Mesenchymal stem cell (in vitro differentiated cells and primary cell): ENCODE data around the gene SKI.

Source experiments
- DNase-seq: peaks from one replicate; pipeline ENCODE4 v3.0.0-alpha.2; 2013
- H2AFZ ChIP-seq: one replicate; pipeline ENCODE4 v1.6.1; 2013; ENCODE audit warnings: low read depth, mild to moderate bottlenecking, control low read depth, inconsistent platforms, low read length, moderate library complexity
- H2AK5ac ChIP-seq: 2 replicates; pipeline ENCODE4 v1.6.1; 2013; ENCODE audit warnings: low read length, moderate library complexity, mild to moderate bottlenecking, inconsistent platforms; ENCODE audit not compliant: severe bottlenecking
- H2BK120ac ChIP-seq: one replicate; pipeline ENCODE4 v1.6.1; 2013; ENCODE audit warnings: low read depth, mild to moderate bottlenecking, inconsistent platforms, low read length, moderate library complexity
- H2BK12ac ChIP-seq, 2 experiments: one replicate each; pipeline ENCODE4 v1.6.1; 2013; ENCODE audit warnings: inconsistent platforms in 2 of 2, low read length in 2 of 2, mild to moderate bottlenecking in 2 of 2, moderate library complexity in 2 of 2, control low read depth in 1 of 2
- H2BK15ac ChIP-seq: one replicate; pipeline ENCODE4 v1.6.1; 2013; ENCODE audit warnings: mild to moderate bottlenecking, low read depth, inconsistent platforms; ENCODE audit not compliant: poor library complexity, severe bottlenecking
- H2BK5ac ChIP-seq: 2 replicates; pipeline ENCODE4 v1.6.1; 2013; ENCODE audit warnings: low read depth, mild to moderate bottlenecking, low read length, control low read depth, inconsistent platforms; ENCODE audit not compliant: poor library complexity, severe bottlenecking
- H3K14ac ChIP-seq, 2 experiments: one replicate each; pipeline ENCODE4 v1.6.1; 2013; ENCODE audit warnings: inconsistent platforms in 2 of 2, low read length in 2 of 2, control low read depth in 1 of 2, mild to moderate bottlenecking in 1 of 2, moderate library complexity in 1 of 2
- H3K18ac ChIP-seq, 2 experiments: one replicate each; pipeline ENCODE4 v1.6.1; 2013; ENCODE audit warnings: inconsistent platforms in 2 of 2, low read length in 2 of 2, control low read depth in 1 of 2, low read depth in 1 of 2, mild to moderate bottlenecking in 1 of 2
- H3K23ac ChIP-seq, 2 experiments: one replicate each; pipeline ENCODE4 v1.6.1; 2013; ENCODE audit warnings: inconsistent platforms in 2 of 2, low read length in 2 of 2, mild to moderate bottlenecking in 2 of 2, moderate library complexity in 2 of 2, control low read depth in 1 of 2
- H3K27ac ChIP-seq: 2 replicates; pipeline ENCODE4 v1.5.1; 2013; ENCODE audit warnings: mild to moderate bottlenecking, moderate library complexity, low read length, control low read depth, inconsistent platforms; ENCODE audit not compliant: poor library complexity, severe bottlenecking
- H3K27me3 ChIP-seq, 2 experiments: 2 replicates each; pipeline versions ENCODE4 v1.6.1 to v1.7.0; 2013; ENCODE audit warnings: low read length in 2 of 2, mild to moderate bottlenecking in 2 of 2, moderate library complexity in 2 of 2, control low read depth in 1 of 2, inconsistent platforms in 1 of 2; ENCODE audit not compliant: control insufficient read depth in 1 of 2, insufficient read depth in 1 of 2
- H3K36me3 ChIP-seq, 2 experiments: 2 replicates each; pipeline versions ENCODE4 v1.6.1 to v1.7.0; 2013; ENCODE audit warnings: low read length in 2 of 2, control low read depth in 1 of 2, inconsistent platforms in 1 of 2, low read depth in 1 of 2, mild to moderate bottlenecking in 1 of 2; ENCODE audit not compliant: insufficient read depth in 2 of 2, control insufficient read depth in 1 of 2
- H3K4ac ChIP-seq, 2 experiments: one replicate each; pipeline ENCODE4 v1.6.1; 2013; ENCODE audit warnings: inconsistent platforms in 2 of 2, low read length in 2 of 2, mild to moderate bottlenecking in 2 of 2, moderate library complexity in 2 of 2, control low read depth in 1 of 2, low read depth in 1 of 2
- H3K4me1 ChIP-seq: 2 replicates; pipeline ENCODE4 v1.6.1; 2013; ENCODE audit warnings: low read depth, low read length, control low read depth; ENCODE audit not compliant: control insufficient read depth, insufficient read depth
- H3K4me2 ChIP-seq: 2 replicates; pipeline ENCODE4 v1.6.1; 2013; ENCODE audit warnings: low read length, mild to moderate bottlenecking, inconsistent platforms; ENCODE audit not compliant: poor library complexity, severe bottlenecking
- H3K4me3 ChIP-seq, 2 experiments: 2 replicates each; pipeline versions ENCODE4 v1.5.1 to v1.7.0; 2013; ENCODE audit warnings: low read length in 2 of 2, mild to moderate bottlenecking in 2 of 2, control low read depth in 1 of 2, low read depth in 1 of 2; ENCODE audit not compliant: insufficient read depth in 1 of 2
- H3K79me1 ChIP-seq: replicated peaks from 2 replicates; pipeline ENCODE4 v1.6.1; 2013; ENCODE audit warnings: mild to moderate bottlenecking, control low read depth, low read length, inconsistent platforms; ENCODE audit not compliant: poor library complexity, severe bottlenecking
- H3K9ac ChIP-seq: 2 replicates; pipeline ENCODE4 v1.7.0; 2013; ENCODE audit warnings: mild to moderate bottlenecking, low read length, moderate library complexity
- H3K9me3 ChIP-seq: 2 replicates; pipeline ENCODE4 v1.7.0; 2013; ENCODE audit warnings: mild to moderate bottlenecking, low read length; ENCODE audit not compliant: control insufficient read depth
- H4K8ac ChIP-seq: one replicate; pipeline ENCODE4 v1.6.1; 2013; ENCODE audit warnings: inconsistent platforms, mild to moderate bottlenecking, low read length, moderate library complexity
- H4K91ac ChIP-seq: one replicate; pipeline ENCODE4 v1.6.1; 2013; ENCODE audit warnings: mild to moderate bottlenecking, low read length, inconsistent platforms
- WGBS: methylation state at CpG from one replicate; pipeline ENCODE4 v1.1.7; 2013; ENCODE audit warnings: mixed read lengths; 5-methylcytosine and 5-hydroxymethylcytosine counted together

The SKI gene

DNA sequence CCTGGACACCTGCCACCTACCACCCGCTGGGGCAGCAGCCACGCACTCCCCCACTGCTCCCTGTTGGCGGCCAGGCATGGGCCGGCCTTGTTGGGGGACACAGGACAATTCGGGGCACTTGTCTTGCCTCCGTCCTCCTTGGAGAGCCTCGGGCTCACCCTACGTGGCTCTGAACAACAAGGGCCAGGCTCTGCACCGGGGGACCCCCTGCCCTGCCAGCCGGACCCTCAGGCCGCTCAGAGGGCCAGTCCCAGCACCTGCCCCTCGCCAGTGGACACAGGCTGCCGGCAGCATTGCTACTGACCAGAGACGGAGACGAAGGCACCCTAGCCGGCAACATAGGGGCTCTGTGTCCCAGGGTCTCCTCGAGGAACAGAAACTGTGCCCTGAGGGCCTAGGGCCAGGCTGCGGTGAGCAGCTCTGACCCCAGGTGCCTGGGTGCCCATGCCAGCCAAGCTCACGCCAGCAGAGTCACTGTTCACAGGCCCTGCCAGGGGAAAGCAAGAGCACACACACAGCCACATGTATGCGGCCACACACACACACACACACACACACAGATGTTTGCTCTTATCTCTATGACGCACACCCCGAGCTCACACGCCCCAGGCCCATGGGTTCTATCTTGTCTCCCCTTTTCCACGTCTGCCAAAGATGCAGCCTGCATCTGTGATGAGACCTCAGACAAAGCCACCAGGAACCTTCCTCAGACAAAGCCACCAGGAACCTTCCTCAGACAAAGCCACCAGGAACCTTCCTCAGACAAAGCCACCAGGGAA, 117.4 kb downstream of the SKI start:
- H2BK120ac ChIP-seq, result no peak overlapping the region
- no peak overlapping the region for H3K4me2 ChIP-seq
- DNase-seq, result no peak
- H4K8ac ChIP-seq, result no peak overlapping the region
- H3K4ac ChIP-seq, result no peak overlapping the region
- H3K27me3 ChIP-seq, result peaks cover 5 to 7% of the 10 kb centered on the region in 2 experiments
- peaks cover 1% of the 10 kb centered on the region for H3K4me1 ChIP-seq
- peak overlapping the region in 1 of 2 experiments; percentile 44 for H3K14ac ChIP-seq
- no peak overlapping the region for H2AFZ ChIP-seq
- no peaks in the 10 kb centered on the region for H3K9me3 ChIP-seq
- peak overlapping the region; percentile 23 for H4K91ac ChIP-seq
- H3K18ac ChIP-seq, result no peak overlapping the region
- H3K9ac ChIP-seq, result no peak overlapping the region
- no peak overlapping the region for H2BK5ac ChIP-seq
- H3K79me1 ChIP-seq, result no peaks in the 10 kb centered on the region
- no peak overlapping the region for H3K27ac ChIP-seq
- peaks cover 0 to 3% of the 10 kb centered on the region in 2 experiments for H3K36me3 ChIP-seq
- WGBS, result 91% methylated on average over 24 of the region's 24 CpGs
- H2AK5ac ChIP-seq, result no peak overlapping the region
- H3K23ac ChIP-seq, result no peak overlapping the region
- H2BK15ac ChIP-seq, result no peak overlapping the region
- H3K4me3 ChIP-seq, result no peak overlapping the region
- H2BK12ac ChIP-seq, result no peak overlapping the region

DNA sequence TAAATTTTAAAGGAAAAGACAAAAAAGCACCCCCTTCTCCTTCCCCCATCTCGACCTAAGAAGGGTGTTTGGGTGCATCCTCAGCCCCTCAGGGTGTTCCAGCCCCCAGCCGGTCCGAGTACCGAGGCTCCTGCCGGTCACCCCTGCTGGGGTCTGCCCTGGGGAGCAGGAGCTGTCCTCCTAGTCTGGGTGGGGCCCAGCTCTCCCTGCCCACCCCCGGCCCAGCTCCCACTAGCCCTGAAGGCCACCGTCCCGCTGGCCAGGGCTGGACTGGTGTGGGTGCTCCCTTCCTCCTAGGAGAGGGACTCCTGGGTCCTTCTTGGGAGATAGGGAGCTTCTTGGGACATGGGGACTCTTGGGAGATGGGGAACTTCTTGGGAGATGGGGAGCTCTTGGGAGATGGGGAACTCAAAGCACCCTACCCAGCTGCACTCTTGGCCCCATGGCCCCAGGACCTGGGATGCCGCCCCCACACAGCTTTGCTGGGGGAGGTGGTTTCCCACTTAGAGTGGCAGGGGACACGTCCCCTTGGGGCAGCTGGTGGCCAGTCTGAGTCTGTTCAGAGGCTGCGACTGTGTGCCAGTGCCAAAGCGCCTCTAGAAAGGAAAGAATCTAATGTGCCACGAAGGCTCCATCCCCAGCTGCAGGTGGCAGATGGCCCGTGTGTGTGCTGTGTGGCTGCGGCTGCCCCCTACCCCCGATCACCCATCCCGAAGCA, 118.7 kb downstream of the SKI start:
- Histone ChIP-seq H3K14ac (no peak overlapping the region), H3K9me3 (no peaks in the 10 kb centered on the region), H2AK5ac (no peak overlapping the region), H3K27ac (no peak overlapping the region), H3K27me3 (peaks cover 5 to 14% of the 10 kb centered on the region in 2 experiments), H2BK12ac (no peak overlapping the region), H3K4me3 (no peak overlapping the region), H3K4me1 (peaks cover 6% of the 10 kb centered on the region), H2BK5ac (no peak overlapping the region), H3K36me3 (peaks cover 0 to 3% of the 10 kb centered on the region in 2 experiments), H4K91ac (no peak overlapping the region), H3K9ac (no peak overlapping the region), H2BK15ac (no peak overlapping the region), H3K79me1 (no peaks in the 10 kb centered on the region), H2AFZ (no peak overlapping the region), H3K18ac (no peak overlapping the region), H3K4ac (no peak overlapping the region), H3K23ac (no peak overlapping the region), H4K8ac (no peak overlapping the region), H3K4me2 (no peak overlapping the region), H2BK120ac (no peak overlapping the region)
- no peak for DNase-seq
- 91% methylated on average over 17 of the region's 17 CpGs for WGBS

DNA sequence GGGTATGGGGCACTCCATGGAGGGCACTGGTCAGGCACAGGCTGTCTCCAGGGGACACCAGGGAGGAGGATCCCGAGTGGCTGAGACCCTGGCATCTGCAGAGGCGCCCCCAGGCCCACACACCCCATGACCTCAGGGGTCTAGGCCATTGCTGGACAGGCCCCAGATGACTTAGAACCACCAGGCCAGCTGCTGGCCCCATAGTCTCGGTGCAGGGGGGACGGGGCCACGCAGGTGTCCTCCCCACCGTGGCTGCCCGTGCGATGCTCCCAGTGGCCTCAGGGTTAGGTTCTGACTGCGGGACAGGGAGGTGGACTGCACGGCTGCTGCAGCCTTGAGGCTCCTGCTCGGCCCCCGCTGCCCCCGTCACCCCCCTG, 119.3 kb downstream of the SKI start:
- Histone ChIP-seq H4K8ac (no peak overlapping the region), H3K9ac (no peak overlapping the region), H2BK15ac (no peak overlapping the region), H3K18ac (no peak overlapping the region), H3K4ac (no peak overlapping the region), H2AFZ (no peak overlapping the region), H3K14ac (no peak overlapping the region), H3K4me2 (no peak overlapping the region), H4K91ac (no peak overlapping the region), H2BK120ac (no peak overlapping the region), H3K27me3 (peaks cover 8 to 17% of the 10 kb centered on the region in 2 experiments), H3K4me1 (peaks cover 6% of the 10 kb centered on the region), H2AK5ac (no peak overlapping the region), H2BK12ac (no peak overlapping the region), H3K27ac (no peak overlapping the region), H3K9me3 (no peaks in the 10 kb centered on the region), H3K79me1 (no peaks in the 10 kb centered on the region), H2BK5ac (no peak overlapping the region), H3K36me3 (peaks cover 0 to 3% of the 10 kb centered on the region in 2 experiments), H3K4me3 (no peak overlapping the region), H3K23ac (no peak overlapping the region)
- DNase-seq, result no peak
- 88% methylated on average over 13 of the region's 13 CpGs for WGBS

DNA sequence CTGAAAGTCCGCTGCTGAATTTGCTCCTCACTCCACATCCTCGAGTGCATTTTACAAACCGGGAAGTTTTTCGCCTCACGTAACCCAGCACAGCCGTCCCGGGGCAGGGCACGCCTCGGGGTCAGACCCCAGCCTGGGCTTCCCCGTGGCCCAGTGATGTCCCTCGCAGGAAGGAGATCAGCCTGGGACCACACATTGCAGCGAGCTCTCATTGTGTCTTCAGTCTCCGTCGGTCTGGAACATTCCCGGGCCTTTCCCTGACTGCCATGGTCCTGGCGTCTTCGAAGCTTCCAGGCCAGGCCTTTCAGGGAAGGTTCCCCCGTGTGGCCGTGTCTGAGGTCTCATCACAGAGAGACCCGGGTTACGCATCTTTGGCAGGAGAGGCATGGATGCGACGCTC, 119.8 kb downstream of the SKI start:
- no peak overlapping the region for H3K27ac ChIP-seq
- no peak overlapping the region for H4K91ac ChIP-seq
- H3K9me3 ChIP-seq, result no peaks in the 10 kb centered on the region
- no peak overlapping the region for H3K18ac ChIP-seq
- no peak overlapping the region for H3K23ac ChIP-seq
- DNase-seq, result no peak
- peaks cover 5% of the 10 kb centered on the region for H3K4me1 ChIP-seq
- no peak overlapping the region for H3K9ac ChIP-seq
- WGBS, result 91% methylated on average over 23 of the region's 23 CpGs
- H3K4ac ChIP-seq, result no peak overlapping the region
- no peak overlapping the region for H2BK5ac ChIP-seq
- H3K27me3 ChIP-seq, result peaks cover 10 to 22% of the 10 kb centered on the region in 2 experiments
- no peak overlapping the region for H3K4me2 ChIP-seq
- no peak overlapping the region for H2BK120ac ChIP-seq
- H4K8ac ChIP-seq, result no peak overlapping the region
- H2AK5ac ChIP-seq, result no peak overlapping the region
- H3K4me3 ChIP-seq, result no peak overlapping the region
- no peak overlapping the region for H2BK12ac ChIP-seq
- no peak overlapping the region for H3K14ac ChIP-seq
- H3K79me1 ChIP-seq, result no peaks in the 10 kb centered on the region
- peaks cover 0 to 3% of the 10 kb centered on the region in 2 experiments for H3K36me3 ChIP-seq
- H2AFZ ChIP-seq, result no peak overlapping the region
- H2BK15ac ChIP-seq, result no peak overlapping the region
